ENCODE measurements around the gene TULP4. TPM values are rescaled to one million over a fixed set of nuclear protein-coding genes. Genes with fewer than 3 reads are reported as not detected.

TULP4 gene
- total RNA-seq, 1 experiment from 2014 or later, result 126 TPM

DNA sequence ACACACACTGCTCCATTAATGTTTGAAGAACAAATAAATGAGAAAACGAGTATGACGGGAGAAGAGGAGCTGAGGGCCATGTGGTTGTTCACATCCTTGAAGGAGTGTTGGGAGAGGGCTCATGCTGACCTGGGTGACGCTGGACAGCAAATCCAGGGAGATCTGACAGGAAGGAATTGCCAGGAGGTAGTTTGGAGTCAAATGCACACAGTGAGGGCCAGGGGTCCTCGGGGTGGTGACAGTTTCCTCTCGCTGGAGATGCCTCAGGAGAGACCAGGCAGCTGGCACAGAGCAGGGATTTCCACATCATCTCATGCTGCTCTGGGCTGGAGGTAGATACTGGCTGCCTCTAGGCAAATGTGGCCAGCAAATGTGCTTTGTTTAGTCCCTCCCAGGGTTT lies 245.7 kb downstream of the TULP4 start:
- POLR2A ChIA-PET, result no interaction called here
- no peak for DNase-seq
- Mint-ChIP-seq H3K4me1 (ENCODE audit: low read depth, unreplicated experiment) (peaks cover 7% of the 10 kb centered on the region), H3K4me3 (ENCODE audit: unreplicated experiment) (no peak overlapping the region), H3K36me3 (ENCODE audit: insufficient read depth, unreplicated experiment) (peaks cover 12% of the 10 kb centered on the region), H3K9me3 (ENCODE audit: unreplicated experiment) (no peaks in the 10 kb centered on the region), H3K27me3 (ENCODE audit: insufficient read depth, unreplicated experiment) (no peaks in the 10 kb centered on the region), H3K27ac (ENCODE audit: unreplicated experiment) (no peak overlapping the region)
- CTCF ChIA-PET, result no interaction called here
- Histone ChIP-seq H3K27me3 (replicated peaks; ENCODE audit: control insufficient read depth, insufficient read depth, low read length) (no peaks in the 10 kb centered on the region), H3K4me1 (no peaks in the 10 kb centered on the region), H3K9me3 (no peaks in the 10 kb centered on the region), H3K36me3 (ENCODE audit: control insufficient read depth, insufficient read depth, low read length) (no peaks in the 10 kb centered on the region), H3K4me3 (ENCODE audit: low read depth, low read length) (no peak overlapping the region)
- BruUV-seq (replicated peaks), result no TSS peak
- intact Hi-C loops (cut with micrococcal nuclease; ENCODE audit: unreplicated experiment), result no loop called here
- TF ChIP-seq, protein P1, sequence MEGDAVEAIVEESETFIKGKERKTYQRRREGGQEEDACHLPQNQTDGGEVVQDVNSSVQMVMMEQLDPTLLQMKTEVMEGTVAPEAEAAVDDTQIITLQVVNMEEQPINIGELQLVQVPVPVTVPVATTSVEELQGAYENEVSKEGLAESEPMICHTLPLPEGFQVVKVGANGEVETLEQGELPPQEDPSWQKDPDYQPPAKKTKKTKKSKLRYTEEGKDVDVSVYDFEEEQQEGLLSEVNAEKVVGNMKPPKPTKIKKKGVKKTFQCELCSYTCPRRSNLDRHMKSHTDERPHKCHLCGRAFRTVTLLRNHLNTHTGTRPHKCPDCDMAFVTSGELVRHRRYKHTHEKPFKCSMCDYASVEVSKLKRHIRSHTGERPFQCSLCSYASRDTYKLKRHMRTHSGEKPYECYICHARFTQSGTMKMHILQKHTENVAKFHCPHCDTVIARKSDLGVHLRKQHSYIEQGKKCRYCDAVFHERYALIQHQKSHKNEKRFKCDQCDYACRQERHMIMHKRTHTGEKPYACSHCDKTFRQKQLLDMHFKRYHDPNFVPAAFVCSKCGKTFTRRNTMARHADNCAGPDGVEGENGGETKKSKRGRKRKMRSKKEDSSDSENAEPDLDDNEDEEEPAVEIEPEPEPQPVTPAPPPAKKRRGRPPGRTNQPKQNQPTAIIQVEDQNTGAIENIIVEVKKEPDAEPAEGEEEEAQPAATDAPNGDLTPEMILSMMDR (IDR thresholded peaks at IDR 0.05; ENCODE audit: insufficient read depth in 1 of 2, low read depth in 1 of 2, low read length in 1 of 2, severe bottlenecking in 1 of 2, unreplicated experiment in 1 of 2), result no peak

GRCh38 chr6:158558415-158559306 lies 246.4 kb downstream of the TULP4 start:
- H3K36me3 Mint-ChIP-seq (ENCODE audit: insufficient read depth, unreplicated experiment), result peaks cover 12% of the 10 kb centered on the region
- peak overlapping the region; percentile 92 for H3K4me3 Mint-ChIP-seq (ENCODE audit: unreplicated experiment)
- TF ChIP-seq, protein P1 (IDR thresholded peaks at IDR 0.05; ENCODE audit: insufficient read depth in 1 of 2, low read depth in 1 of 2, low read length in 1 of 2, severe bottlenecking in 1 of 2, unreplicated experiment in 1 of 2), result no peak
- H3K27me3 Mint-ChIP-seq (ENCODE audit: insufficient read depth, unreplicated experiment), result no peaks in the 10 kb centered on the region
- POLR2A ChIA-PET, result interaction anchor here (0.5 kb wide), 1 partner anchor 1179 kb away, joined by 3 read pairs; no protein-coding TSS in a partner anchor
- Histone ChIP-seq H3K4me3 (ENCODE audit: low read depth, low read length) (no peak overlapping the region), H3K36me3 (ENCODE audit: control insufficient read depth, insufficient read depth, low read length) (no peaks in the 10 kb centered on the region), H3K4me1 (no peaks in the 10 kb centered on the region), H3K9me3 (no peaks in the 10 kb centered on the region), H3K27me3 (replicated peaks; ENCODE audit: control insufficient read depth, insufficient read depth, low read length) (no peaks in the 10 kb centered on the region)
- peak overlapping the region; percentile 6 for H3K27ac Mint-ChIP-seq (ENCODE audit: unreplicated experiment)
- H3K9me3 Mint-ChIP-seq (ENCODE audit: unreplicated experiment), result no peaks in the 10 kb centered on the region
- peaks cover 7% of the 10 kb centered on the region for H3K4me1 Mint-ChIP-seq (ENCODE audit: low read depth, unreplicated experiment)
- DNase-seq, result no peak
- no TSS peak for BruUV-seq (replicated peaks)
- intact Hi-C loops (cut with micrococcal nuclease; ENCODE audit: unreplicated experiment), result no loop called here
- CTCF ChIA-PET, result interaction anchor here (0.9 kb wide), 2 partner anchors 47 to 344 kb away, joined by 4 read pairs; no protein-coding TSS in a partner anchor

DNA sequence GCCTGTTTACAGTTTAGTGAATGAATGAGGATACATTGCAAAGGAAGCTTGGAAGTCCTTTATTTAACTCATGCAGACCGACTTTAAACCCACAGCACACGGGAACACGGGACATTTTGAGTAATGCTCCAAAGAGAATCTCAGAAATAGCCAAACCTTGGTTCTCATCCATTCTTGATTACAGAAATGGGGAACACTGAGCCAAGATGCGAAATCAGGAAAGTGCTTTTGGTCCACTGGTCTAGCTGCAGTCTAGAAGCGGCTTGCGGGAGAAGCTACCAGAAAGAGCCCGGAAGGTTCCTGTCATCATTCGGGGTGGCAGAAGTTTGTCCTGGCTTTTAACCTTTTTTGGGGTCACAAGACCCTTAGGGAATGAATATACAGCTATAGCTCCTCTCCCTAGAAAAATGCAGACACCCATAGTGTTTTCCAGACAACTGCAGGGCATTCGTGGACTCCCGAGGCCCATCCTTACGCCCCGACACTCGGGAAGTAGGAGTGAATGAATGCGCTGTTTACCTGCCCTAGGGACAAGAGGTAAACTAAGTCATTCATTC lies 247.2 kb downstream of the TULP4 start:
- TF ChIP-seq, protein P1 (IDR thresholded peaks at IDR 0.05; ENCODE audit: insufficient read depth in 1 of 2, low read depth in 1 of 2, low read length in 1 of 2, severe bottlenecking in 1 of 2, unreplicated experiment in 1 of 2), result no peak
- CTCF ChIA-PET, result interaction anchor here (0.7 to 0.9 kb wide), 3 partner anchors 41 to 345 kb away, joined by 3 to 4 read pairs (median 4); no protein-coding TSS in a partner anchor
- Histone ChIP-seq H3K9me3 (no peaks in the 10 kb centered on the region), H3K4me3 (ENCODE audit: low read depth, low read length) (peak overlapping the region; percentile 91), H3K27me3 (replicated peaks; ENCODE audit: control insufficient read depth, insufficient read depth, low read length) (no peaks in the 10 kb centered on the region), H3K4me1 (no peaks in the 10 kb centered on the region), H3K36me3 (ENCODE audit: control insufficient read depth, insufficient read depth, low read length) (no peaks in the 10 kb centered on the region)
- no peaks in the 10 kb centered on the region for H3K9me3 Mint-ChIP-seq (ENCODE audit: unreplicated experiment)
- POLR2A ChIA-PET, result interaction anchor here (0.5 to 0.6 kb wide), 3 partner anchors 34 to 1179 kb away, joined by 3 to 5 read pairs (median 3); no protein-coding TSS in a partner anchor
- H3K27ac Mint-ChIP-seq (ENCODE audit: unreplicated experiment), result peak overlapping the region; percentile 6
- no peak for DNase-seq
- peaks cover 12% of the 10 kb centered on the region for H3K36me3 Mint-ChIP-seq (ENCODE audit: insufficient read depth, unreplicated experiment)
- peak overlapping the region; percentile 92 for H3K4me3 Mint-ChIP-seq (ENCODE audit: unreplicated experiment)
- H3K27me3 Mint-ChIP-seq (ENCODE audit: insufficient read depth, unreplicated experiment), result no peaks in the 10 kb centered on the region
- TSS peak; percentile 91 for BruUV-seq (replicated peaks)
- H3K4me1 Mint-ChIP-seq (ENCODE audit: low read depth, unreplicated experiment), result peaks cover 7% of the 10 kb centered on the region
- intact Hi-C loops (cut with micrococcal nuclease; ENCODE audit: unreplicated experiment), result no loop called here
